Gastrocnemius medialis (tissue), 4 donors: ENCODE measurements around the gene PAXX.

Experiments
- POLR2A ChIP-seq, 2 donors: fragments of 450-650 bp; IDR thresholded peaks; one replicate each; pipeline ENCODE4 v1.6.1; 2017; ENCODE audit warnings: antibody characterized with exemption in 2 of 2, mild to moderate bottlenecking in 2 of 2, moderate library complexity in 2 of 2
- TF ChIP-seq, protein P1 (sequence below), 5 experiments: fragments of 450-650 bp in 3 of 5; fragments of 200-600 bp in 2 of 5; sonication (generic) in 2 of 5; IDR thresholded peaks in 4 of 5; conservative IDR thresholded peaks in 1 of 5; 1 replicate in 4 of 5; 2 replicates in 1 of 5; pipeline ENCODE4 v1.5.1; 2016 to 2019; ENCODE audit warnings: antibody characterized with exemption in 5 of 5, mild to moderate bottlenecking in 3 of 5, moderate library complexity in 3 of 5

DNA sequence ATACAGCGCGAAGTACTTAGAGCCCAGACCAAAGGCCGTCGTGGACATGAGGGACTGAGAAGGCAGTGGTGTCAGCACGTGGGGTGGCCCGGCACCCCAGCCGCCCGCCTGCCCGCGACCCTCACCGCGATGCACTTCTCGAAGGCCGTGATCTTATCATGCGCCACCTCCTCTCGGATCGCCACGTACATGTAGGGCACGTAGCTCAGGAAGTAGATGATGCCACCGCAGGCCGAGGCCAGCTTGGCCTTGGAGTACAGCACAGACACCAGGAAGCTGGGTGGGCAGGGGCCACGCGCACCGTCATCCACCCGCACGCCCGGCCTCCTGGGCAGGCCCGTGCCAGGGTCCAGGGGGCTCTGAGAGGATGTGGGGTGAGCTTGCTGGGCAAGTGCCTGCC lies 24.8 kb downstream of the PAXX start:
- TF ChIP-seq, protein P1, sequence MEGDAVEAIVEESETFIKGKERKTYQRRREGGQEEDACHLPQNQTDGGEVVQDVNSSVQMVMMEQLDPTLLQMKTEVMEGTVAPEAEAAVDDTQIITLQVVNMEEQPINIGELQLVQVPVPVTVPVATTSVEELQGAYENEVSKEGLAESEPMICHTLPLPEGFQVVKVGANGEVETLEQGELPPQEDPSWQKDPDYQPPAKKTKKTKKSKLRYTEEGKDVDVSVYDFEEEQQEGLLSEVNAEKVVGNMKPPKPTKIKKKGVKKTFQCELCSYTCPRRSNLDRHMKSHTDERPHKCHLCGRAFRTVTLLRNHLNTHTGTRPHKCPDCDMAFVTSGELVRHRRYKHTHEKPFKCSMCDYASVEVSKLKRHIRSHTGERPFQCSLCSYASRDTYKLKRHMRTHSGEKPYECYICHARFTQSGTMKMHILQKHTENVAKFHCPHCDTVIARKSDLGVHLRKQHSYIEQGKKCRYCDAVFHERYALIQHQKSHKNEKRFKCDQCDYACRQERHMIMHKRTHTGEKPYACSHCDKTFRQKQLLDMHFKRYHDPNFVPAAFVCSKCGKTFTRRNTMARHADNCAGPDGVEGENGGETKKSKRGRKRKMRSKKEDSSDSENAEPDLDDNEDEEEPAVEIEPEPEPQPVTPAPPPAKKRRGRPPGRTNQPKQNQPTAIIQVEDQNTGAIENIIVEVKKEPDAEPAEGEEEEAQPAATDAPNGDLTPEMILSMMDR (IDR thresholded peaks at IDR 0.05 in 4 of 5, conservative IDR thresholded peaks at IDR 0.05 in 1 of 5), result no peak
- no peak for TF ChIP-seq POLR2A (IDR thresholded peaks at IDR 0.05)
